GM23338 (cell line): ENCODE measurements around the gene SAMD11. TPM values are rescaled to one million over a fixed set of nuclear protein-coding genes. Genes with fewer than 3 reads are reported as not detected.

Experiments
- ATAC-seq: fragments of 200-7000 bp; cut with Tn5 transposase; 3 replicates; pipeline ENCODE4 v1.9.1; 2020
- DNase-seq: peaks from one replicate; pipeline ENCODE4 v3.0.0-alpha.2; 2015; ENCODE audit warnings: low spot score
- H2AFZ ChIP-seq: fragments of 200-600 bp; sonication (generic); 2 replicates; pipeline ENCODE4 v1.8.0; 2016; ENCODE audit warnings: antibody characterized with exemption, mild to moderate bottlenecking, moderate library complexity
- H3F3A ChIP-seq: fragments of 200-600 bp; sonication (generic); replicated peaks from 2 replicates; pipeline ENCODE4 v1.8.0; 2017; ENCODE audit warnings: antibody characterized with exemption, mixed run types, low read depth
- H3K27ac ChIP-seq: fragments of 200-600 bp; sonication (generic); 2 replicates; pipeline ENCODE4 v1.6.1; 2016; ENCODE audit warnings: low read depth
- H3K27me3 ChIP-seq: fragments of 200-600 bp; sonication (generic); 2 replicates; pipeline ENCODE4 v1.8.0; 2016; ENCODE audit warnings: mild to moderate bottlenecking, mixed run types, moderate library complexity; ENCODE audit not compliant: insufficient read depth
- H3K36me3 ChIP-seq: fragments of 200-600 bp; sonication (generic); 2 replicates; pipeline ENCODE4 v1.8.0; 2016; ENCODE audit warnings: mild to moderate bottlenecking; ENCODE audit not compliant: insufficient read depth
- H3K4me1 ChIP-seq: fragments of 200-600 bp; sonication (generic); 2 replicates; pipeline ENCODE4 v1.8.0; 2016; ENCODE audit warnings: mild to moderate bottlenecking, moderate library complexity; ENCODE audit not compliant: insufficient read depth
- H3K4me2 ChIP-seq: fragments of 200-600 bp; sonication (generic); 2 replicates; pipeline ENCODE4 v1.7.1; 2017; ENCODE audit warnings: mixed run types
- H3K4me3 ChIP-seq: fragments of 200-600 bp; sonication (generic); 2 replicates; pipeline ENCODE4 v1.6.1; 2016; ENCODE audit warnings: mixed run types
- H3K79me2 ChIP-seq: fragments of 200-600 bp; sonication (generic); replicated peaks from 2 replicates; pipeline ENCODE4 v1.8.0; 2017; ENCODE audit warnings: mild to moderate bottlenecking; ENCODE audit not compliant: insufficient read depth
- H3K9me2 ChIP-seq: fragments of 200-600 bp; sonication (generic); 2 replicates; pipeline ENCODE4 v1.8.0; 2017; ENCODE audit not compliant: insufficient read depth
- H4K20me1 ChIP-seq: fragments of 200-600 bp; sonication (generic); replicated peaks from 2 replicates; pipeline ENCODE4 v1.8.0; 2017; ENCODE audit warnings: mild to moderate bottlenecking; ENCODE audit not compliant: insufficient read depth
- H3K27ac Mint-ChIP-seq: 2 replicates; pipeline ENCODE4 v1.8.0; 2020; ENCODE audit warnings: inconsistent platforms, mild to moderate bottlenecking, moderate library complexity, mixed read lengths
- H3K27me3 Mint-ChIP-seq: 3 replicates; pipeline ENCODE4 v1.8.0; 2022; ENCODE audit warnings: low read depth, mild to moderate bottlenecking, moderate library complexity, mixed read lengths, inconsistent platforms; ENCODE audit not compliant: insufficient read depth, poor library complexity
- H3K36me3 Mint-ChIP-seq: 3 replicates; pipeline ENCODE4 v1.8.0; 2021; ENCODE audit warnings: low read depth, mild to moderate bottlenecking, inconsistent platforms, moderate library complexity, mixed read lengths
- H3K4me1 Mint-ChIP-seq: 3 replicates; pipeline ENCODE4 v1.8.0; 2020; ENCODE audit warnings: mild to moderate bottlenecking, inconsistent platforms, mixed read lengths
- H3K4me3 Mint-ChIP-seq: 3 replicates; pipeline ENCODE4 v1.8.0; 2021; ENCODE audit warnings: moderate library complexity, mild to moderate bottlenecking, inconsistent platforms, mixed read lengths
- H3K9me3 Mint-ChIP-seq: 3 replicates; pipeline ENCODE4 v1.8.0; 2020; ENCODE audit warnings: moderate library complexity, mild to moderate bottlenecking, inconsistent platforms, mixed read lengths
- CREB1 ChIP-seq: fragments of 250-450 bp; sonication (Bioruptor Pico); IDR thresholded peaks from 2 replicates; pipeline ENCODE4 v1.5.0; 2020; ENCODE audit warnings: low read depth, mild to moderate bottlenecking, moderate library complexity
- EZH2phosphoT487 ChIP-seq: fragments of 200-600 bp; sonication (generic); IDR thresholded peaks from one replicate; pipeline ENCODE4 v1.8.1; 2018; ENCODE audit warnings: antibody characterized with exemption; ENCODE audit not compliant: unreplicated experiment
- JUNB ChIP-seq: IDR thresholded peaks from one replicate; pipeline ENCODE4 v1.6.1; 2016; ENCODE audit warnings: antibody characterized with exemption; ENCODE audit not compliant: unreplicated experiment
- NANOG ChIP-seq: IDR thresholded peaks from 2 replicates; pipeline ENCODE4 v1.6.1; 2016; ENCODE audit warnings: antibody characterized with exemption, borderline replicate concordance
- POLR2AphosphoS5 ChIP-seq: IDR thresholded peaks from 2 replicates; pipeline ENCODE4 v1.6.1; 2016; ENCODE audit warnings: antibody characterized with exemption, low read depth
- STAT1 ChIP-seq: IDR thresholded peaks from one replicate; pipeline ENCODE4 v1.6.1; 2016; ENCODE audit warnings: antibody characterized with exemption; ENCODE audit not compliant: unreplicated experiment
- ZNF331 ChIP-seq: fragments of 250-450 bp; sonication (Bioruptor Pico); IDR thresholded peaks from 2 replicates; pipeline ENCODE4 v1.5.0; 2020; ENCODE audit warnings: low read depth, mild to moderate bottlenecking, moderate library complexity
- polyA plus RNA-seq: library from polyadenylated mRNA; unstranded; fragments of >200 nt; fragmentation: Nextera tagmentation; extraction: Ambion mirVana; gene quantifications from 2 replicates; pipeline ENCODE4 v1.2.1, GENCODE V29; 2016
- total RNA-seq: library from RNA; depleted of rRNA; stranded (reverse); fragments of >200 nt; shearing (Covaris generic); gene quantifications from 2 replicates; pipeline ENCODE4 v1.2.3, GENCODE V29; 2014
- TF ChIP-seq, protein P1 (sequence below), 2 experiments: fragments of 200-600 bp in 1 of 2; sonication (generic) in 1 of 2; conservative IDR thresholded peaks; 2 replicates each; pipeline versions ENCODE4 v1.5.1 to v1.6.1; 2016 to 2017; ENCODE audit warnings: antibody characterized with exemption in 2 of 2, low read depth in 2 of 2, mild to moderate bottlenecking in 2 of 2, moderate library complexity in 1 of 2
- TF ChIP-seq, protein P2 (sequence below): IDR thresholded peaks from 2 replicates; pipeline ENCODE4 v1.6.1; 2016; ENCODE audit warnings: antibody characterized with exemption
- TF ChIP-seq, protein P3 (sequence below): IDR thresholded peaks from one replicate; pipeline ENCODE4 v1.6.1; 2018; ENCODE audit warnings: antibody characterized with exemption; ENCODE audit not compliant: unreplicated experiment
- TF ChIP-seq, protein P4 (sequence below): fragments of 250-450 bp; sonication (Bioruptor Pico); IDR thresholded peaks from 2 replicates; pipeline ENCODE4 v1.5.0; 2020; ENCODE audit warnings: mild to moderate bottlenecking, moderate library complexity

Gene SAMD11
- total and polyA plus RNA-seq, 2 experiments from 2014 or later: 0.14 to 0.40 TPM

DNA sequence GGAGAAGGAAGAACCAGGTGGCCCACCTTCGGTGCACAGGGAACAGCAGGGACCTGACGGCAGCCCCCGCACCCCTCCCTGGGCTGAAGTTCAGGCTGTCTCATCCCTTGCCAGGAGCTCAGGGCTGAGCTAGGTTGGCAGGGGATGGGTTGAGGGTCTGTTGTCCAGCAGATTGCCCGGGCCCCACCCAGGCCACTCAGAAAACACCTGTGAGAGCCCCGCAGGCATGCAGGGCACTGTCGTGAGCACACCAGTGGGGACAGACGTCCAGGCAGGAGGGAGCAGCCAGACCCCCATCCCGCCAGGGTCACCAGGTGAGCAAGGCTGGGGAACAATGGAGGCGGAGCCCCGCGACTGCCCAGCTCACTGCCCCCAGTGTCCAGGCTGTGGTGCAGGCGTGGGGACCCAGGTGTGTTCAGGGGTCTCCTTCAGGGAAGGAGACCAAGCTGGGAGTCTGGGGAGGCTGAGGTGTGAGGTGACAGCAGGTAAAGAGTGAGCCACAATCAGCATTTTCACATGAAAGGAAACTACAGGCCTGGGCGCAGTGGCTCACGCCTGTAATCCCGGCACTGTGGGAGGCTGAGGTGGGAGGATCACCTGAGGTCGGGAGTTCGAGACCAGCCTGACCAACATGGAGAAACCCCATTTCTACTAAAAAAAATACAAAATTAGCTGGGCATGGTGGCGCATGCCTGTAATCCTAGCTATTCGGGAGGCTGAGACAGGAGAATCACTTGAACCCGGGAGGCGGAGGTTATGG lies 9.4 kb upstream of the SAMD11 start:
- Histone ChIP-seq H4K20me1 (no peaks in the 10 kb centered on the region), H3F3A (no peaks in the 10 kb centered on the region), H3K36me3 (no peaks in the 10 kb centered on the region), H3K27me3 (peaks cover 71% of the 10 kb centered on the region), H3K9me2 (no peaks in the 10 kb centered on the region), H2AFZ (no peak overlapping the region), H3K4me1 (no peaks in the 10 kb centered on the region), H3K27ac (no peak overlapping the region), H3K4me2 (no peak overlapping the region), H3K4me3 (no peak overlapping the region), H3K79me2 (no peaks in the 10 kb centered on the region)
- ATAC-seq: no peak
- H3K4me3 Mint-ChIP-seq: no peak overlapping the region
- peaks cover 54% of the 10 kb centered on the region for H3K27me3 Mint-ChIP-seq
- peaks cover 9% of the 10 kb centered on the region; the same call in 2 of the 3 replicates for H3K4me1 Mint-ChIP-seq
- TF ChIP-seq, protein P1, sequence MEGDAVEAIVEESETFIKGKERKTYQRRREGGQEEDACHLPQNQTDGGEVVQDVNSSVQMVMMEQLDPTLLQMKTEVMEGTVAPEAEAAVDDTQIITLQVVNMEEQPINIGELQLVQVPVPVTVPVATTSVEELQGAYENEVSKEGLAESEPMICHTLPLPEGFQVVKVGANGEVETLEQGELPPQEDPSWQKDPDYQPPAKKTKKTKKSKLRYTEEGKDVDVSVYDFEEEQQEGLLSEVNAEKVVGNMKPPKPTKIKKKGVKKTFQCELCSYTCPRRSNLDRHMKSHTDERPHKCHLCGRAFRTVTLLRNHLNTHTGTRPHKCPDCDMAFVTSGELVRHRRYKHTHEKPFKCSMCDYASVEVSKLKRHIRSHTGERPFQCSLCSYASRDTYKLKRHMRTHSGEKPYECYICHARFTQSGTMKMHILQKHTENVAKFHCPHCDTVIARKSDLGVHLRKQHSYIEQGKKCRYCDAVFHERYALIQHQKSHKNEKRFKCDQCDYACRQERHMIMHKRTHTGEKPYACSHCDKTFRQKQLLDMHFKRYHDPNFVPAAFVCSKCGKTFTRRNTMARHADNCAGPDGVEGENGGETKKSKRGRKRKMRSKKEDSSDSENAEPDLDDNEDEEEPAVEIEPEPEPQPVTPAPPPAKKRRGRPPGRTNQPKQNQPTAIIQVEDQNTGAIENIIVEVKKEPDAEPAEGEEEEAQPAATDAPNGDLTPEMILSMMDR (conservative IDR thresholded peaks at IDR 0.05; ENCODE audit: low read depth in 2 of 2): no peak
- TF ChIP-seq, protein P2, sequence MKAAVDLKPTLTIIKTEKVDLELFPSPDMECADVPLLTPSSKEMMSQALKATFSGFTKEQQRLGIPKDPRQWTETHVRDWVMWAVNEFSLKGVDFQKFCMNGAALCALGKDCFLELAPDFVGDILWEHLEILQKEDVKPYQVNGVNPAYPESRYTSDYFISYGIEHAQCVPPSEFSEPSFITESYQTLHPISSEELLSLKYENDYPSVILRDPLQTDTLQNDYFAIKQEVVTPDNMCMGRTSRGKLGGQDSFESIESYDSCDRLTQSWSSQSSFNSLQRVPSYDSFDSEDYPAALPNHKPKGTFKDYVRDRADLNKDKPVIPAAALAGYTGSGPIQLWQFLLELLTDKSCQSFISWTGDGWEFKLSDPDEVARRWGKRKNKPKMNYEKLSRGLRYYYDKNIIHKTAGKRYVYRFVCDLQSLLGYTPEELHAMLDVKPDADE: no peak
- TF ChIP-seq POLR2AphosphoS5 (no peak), ZNF331 (CRISPR knock-in tag) (no peak), STAT1 (no peak), JUNB (no peak), EZH2phosphoT487 (no peak), NANOG (no peak), CREB1 (no peak)
- TF ChIP-seq, protein P3, sequence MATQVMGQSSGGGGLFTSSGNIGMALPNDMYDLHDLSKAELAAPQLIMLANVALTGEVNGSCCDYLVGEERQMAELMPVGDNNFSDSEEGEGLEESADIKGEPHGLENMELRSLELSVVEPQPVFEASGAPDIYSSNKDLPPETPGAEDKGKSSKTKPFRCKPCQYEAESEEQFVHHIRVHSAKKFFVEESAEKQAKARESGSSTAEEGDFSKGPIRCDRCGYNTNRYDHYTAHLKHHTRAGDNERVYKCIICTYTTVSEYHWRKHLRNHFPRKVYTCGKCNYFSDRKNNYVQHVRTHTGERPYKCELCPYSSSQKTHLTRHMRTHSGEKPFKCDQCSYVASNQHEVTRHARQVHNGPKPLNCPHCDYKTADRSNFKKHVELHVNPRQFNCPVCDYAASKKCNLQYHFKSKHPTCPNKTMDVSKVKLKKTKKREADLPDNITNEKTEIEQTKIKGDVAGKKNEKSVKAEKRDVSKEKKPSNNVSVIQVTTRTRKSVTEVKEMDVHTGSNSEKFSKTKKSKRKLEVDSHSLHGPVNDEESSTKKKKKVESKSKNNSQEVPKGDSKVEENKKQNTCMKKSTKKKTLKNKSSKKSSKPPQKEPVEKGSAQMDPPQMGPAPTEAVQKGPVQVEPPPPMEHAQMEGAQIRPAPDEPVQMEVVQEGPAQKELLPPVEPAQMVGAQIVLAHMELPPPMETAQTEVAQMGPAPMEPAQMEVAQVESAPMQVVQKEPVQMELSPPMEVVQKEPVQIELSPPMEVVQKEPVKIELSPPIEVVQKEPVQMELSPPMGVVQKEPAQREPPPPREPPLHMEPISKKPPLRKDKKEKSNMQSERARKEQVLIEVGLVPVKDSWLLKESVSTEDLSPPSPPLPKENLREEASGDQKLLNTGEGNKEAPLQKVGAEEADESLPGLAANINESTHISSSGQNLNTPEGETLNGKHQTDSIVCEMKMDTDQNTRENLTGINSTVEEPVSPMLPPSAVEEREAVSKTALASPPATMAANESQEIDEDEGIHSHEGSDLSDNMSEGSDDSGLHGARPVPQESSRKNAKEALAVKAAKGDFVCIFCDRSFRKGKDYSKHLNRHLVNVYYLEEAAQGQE: no peak
- TF ChIP-seq, protein P4, sequence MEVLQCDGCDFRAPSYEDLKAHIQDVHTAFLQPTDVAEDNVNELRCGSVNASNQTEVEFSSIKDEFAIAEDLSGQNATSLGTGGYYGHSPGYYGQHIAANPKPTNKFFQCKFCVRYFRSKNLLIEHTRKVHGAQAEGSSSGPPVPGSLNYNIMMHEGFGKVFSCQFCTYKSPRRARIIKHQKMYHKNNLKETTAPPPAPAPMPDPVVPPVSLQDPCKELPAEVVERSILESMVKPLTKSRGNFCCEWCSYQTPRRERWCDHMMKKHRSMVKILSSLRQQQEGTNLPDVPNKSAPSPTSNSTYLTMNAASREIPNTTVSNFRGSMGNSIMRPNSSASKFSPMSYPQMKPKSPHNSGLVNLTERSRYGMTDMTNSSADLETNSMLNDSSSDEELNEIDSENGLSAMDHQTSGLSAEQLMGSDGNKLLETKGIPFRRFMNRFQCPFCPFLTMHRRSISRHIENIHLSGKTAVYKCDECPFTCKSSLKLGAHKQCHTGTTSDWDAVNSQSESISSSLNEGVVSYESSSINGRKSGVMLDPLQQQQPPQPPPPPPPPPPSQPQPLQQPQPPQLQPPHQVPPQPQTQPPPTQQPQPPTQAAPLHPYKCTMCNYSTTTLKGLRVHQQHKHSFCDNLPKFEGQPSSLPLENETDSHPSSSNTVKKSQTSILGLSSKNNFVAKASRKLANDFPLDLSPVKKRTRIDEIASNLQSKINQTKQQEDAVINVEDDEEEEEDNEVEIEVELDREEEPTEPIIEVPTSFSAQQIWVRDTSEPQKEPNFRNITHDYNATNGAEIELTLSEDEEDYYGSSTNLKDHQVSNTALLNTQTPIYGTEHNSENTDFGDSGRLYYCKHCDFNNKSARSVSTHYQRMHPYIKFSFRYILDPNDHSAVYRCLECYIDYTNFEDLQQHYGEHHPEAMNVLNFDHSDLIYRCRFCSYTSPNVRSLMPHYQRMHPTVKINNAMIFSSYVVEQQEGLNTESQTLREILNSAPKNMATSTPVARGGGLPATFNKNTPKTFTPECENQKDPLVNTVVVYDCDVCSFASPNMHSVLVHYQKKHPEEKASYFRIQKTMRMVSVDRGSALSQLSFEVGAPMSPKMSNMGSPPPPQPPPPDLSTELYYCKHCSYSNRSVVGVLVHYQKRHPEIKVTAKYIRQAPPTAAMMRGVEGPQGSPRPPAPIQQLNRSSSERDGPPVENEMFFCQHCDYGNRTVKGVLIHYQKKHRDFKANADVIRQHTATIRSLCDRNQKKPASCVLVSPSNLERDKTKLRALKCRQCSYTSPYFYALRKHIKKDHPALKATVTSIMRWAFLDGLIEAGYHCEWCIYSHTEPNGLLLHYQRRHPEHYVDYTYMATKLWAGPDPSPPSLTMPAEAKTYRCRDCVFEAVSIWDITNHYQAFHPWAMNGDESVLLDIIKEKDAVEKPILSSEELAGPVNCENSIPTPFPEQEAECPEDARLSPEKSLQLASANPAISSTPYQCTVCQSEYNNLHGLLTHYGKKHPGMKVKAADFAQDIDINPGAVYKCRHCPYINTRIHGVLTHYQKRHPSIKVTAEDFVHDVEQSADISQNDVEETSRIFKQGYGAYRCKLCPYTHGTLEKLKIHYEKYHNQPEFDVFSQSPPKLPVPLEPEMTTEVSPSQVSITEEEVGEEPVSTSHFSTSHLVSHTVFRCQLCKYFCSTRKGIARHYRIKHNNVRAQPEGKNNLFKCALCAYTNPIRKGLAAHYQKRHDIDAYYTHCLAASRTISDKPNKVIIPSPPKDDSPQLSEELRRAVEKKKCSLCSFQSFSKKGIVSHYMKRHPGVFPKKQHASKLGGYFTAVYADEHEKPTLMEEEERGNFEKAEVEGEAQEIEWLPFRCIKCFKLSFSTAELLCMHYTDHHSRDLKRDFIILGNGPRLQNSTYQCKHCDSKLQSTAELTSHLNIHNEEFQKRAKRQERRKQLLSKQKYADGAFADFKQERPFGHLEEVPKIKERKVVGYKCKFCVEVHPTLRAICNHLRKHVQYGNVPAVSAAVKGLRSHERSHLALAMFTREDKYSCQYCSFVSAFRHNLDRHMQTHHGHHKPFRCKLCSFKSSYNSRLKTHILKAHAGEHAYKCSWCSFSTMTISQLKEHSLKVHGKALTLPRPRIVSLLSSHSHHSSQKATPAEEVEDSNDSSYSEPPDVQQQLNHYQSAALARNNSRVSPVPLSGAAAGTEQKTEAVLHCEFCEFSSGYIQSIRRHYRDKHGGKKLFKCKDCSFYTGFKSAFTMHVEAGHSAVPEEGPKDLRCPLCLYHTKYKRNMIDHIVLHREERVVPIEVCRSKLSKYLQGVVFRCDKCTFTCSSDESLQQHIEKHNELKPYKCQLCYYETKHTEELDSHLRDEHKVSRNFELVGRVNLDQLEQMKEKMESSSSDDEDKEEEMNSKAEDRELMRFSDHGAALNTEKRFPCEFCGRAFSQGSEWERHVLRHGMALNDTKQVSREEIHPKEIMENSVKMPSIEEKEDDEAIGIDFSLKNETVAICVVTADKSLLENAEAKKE (CRISPR knock-in tag): no peak
- no peak overlapping the region for H3K27ac Mint-ChIP-seq
- H3K9me3 Mint-ChIP-seq: peaks cover 4% of the 10 kb centered on the region; the same call in 1 of the 3 replicates
- no peak for DNase-seq
- H3K36me3 Mint-ChIP-seq: no peaks in the 10 kb centered on the region
